Osteocyte (in vitro differentiated cells): Measurements from ENCODE around the gene RANBP1. TPM values are rescaled to one million over a fixed set of nuclear protein-coding genes. Genes with fewer than 3 reads are reported as not detected.
"Not testable (repeated sequence)": the region's sequence is repeated elsewhere in the genome, so short reads cannot be mapped to it uniquely, and the experiment has no call there.

Source experiments
- DNase-seq: peaks from one replicate; pipeline ENCODE4 v3.0.0; 2021; ENCODE audit warnings: mixed read lengths; ENCODE audit not compliant: unreplicated experiment; ENCODE audit errors: extremely low spot score
- H3K27ac Mint-ChIP-seq: one replicate; pipeline ENCODE4 v1.8.0; 2021; ENCODE audit warnings: mild to moderate bottlenecking, mixed read lengths; ENCODE audit not compliant: unreplicated experiment
- H3K27me3 Mint-ChIP-seq: one replicate; pipeline ENCODE4 v1.8.0; 2021; ENCODE audit warnings: mixed read lengths; ENCODE audit not compliant: unreplicated experiment
- H3K36me3 Mint-ChIP-seq: one replicate; pipeline ENCODE4 v1.8.0; 2021; ENCODE audit warnings: mixed read lengths; ENCODE audit not compliant: unreplicated experiment
- H3K4me1 Mint-ChIP-seq: one replicate; pipeline ENCODE4 v1.8.0; 2021; ENCODE audit warnings: mixed read lengths; ENCODE audit not compliant: unreplicated experiment
- H3K4me3 Mint-ChIP-seq: one replicate; pipeline ENCODE4 v1.8.0; 2021; ENCODE audit warnings: mild to moderate bottlenecking, moderate library complexity, mixed read lengths; ENCODE audit not compliant: unreplicated experiment
- H3K9me3 Mint-ChIP-seq: one replicate; pipeline ENCODE4 v1.8.0; 2021; ENCODE audit warnings: mixed read lengths; ENCODE audit not compliant: unreplicated experiment
- total RNA-seq: library from RNA; stranded (reverse); gene quantifications from 2 replicates; pipeline ENCODE4 v1.2.1, GENCODE V29; 2021
- TF ChIP-seq, protein P1 (sequence below): fragments of 200-600 bp; sonication (generic); IDR thresholded peaks from 2 replicates; pipeline ENCODE4 v1.5.0; 2021; ENCODE audit warnings: antibody characterized with exemption, mild to moderate bottlenecking, moderate library complexity

Gene RANBP1
- total RNA-seq, 1 donor from 2014 or later = 104 TPM

- no peaks in the 10 kb centered on the region for H3K9me3 Mint-ChIP-seq
- H3K27me3 Mint-ChIP-seq = no peaks in the 10 kb centered on the region
- no peak overlapping the region for H3K4me3 Mint-ChIP-seq
- H3K4me1 Mint-ChIP-seq = peaks cover 9% of the 10 kb centered on the region
- TF ChIP-seq, protein P1, sequence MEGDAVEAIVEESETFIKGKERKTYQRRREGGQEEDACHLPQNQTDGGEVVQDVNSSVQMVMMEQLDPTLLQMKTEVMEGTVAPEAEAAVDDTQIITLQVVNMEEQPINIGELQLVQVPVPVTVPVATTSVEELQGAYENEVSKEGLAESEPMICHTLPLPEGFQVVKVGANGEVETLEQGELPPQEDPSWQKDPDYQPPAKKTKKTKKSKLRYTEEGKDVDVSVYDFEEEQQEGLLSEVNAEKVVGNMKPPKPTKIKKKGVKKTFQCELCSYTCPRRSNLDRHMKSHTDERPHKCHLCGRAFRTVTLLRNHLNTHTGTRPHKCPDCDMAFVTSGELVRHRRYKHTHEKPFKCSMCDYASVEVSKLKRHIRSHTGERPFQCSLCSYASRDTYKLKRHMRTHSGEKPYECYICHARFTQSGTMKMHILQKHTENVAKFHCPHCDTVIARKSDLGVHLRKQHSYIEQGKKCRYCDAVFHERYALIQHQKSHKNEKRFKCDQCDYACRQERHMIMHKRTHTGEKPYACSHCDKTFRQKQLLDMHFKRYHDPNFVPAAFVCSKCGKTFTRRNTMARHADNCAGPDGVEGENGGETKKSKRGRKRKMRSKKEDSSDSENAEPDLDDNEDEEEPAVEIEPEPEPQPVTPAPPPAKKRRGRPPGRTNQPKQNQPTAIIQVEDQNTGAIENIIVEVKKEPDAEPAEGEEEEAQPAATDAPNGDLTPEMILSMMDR = no peak
- no peak overlapping the region for H3K27ac Mint-ChIP-seq
- DNase-seq = no peak
- H3K36me3 Mint-ChIP-seq = no peaks in the 10 kb centered on the region
These were observed 41.7 kb downstream of the RANBP1 start for GRCh38 chr22:20157430-20158183.

DNA sequence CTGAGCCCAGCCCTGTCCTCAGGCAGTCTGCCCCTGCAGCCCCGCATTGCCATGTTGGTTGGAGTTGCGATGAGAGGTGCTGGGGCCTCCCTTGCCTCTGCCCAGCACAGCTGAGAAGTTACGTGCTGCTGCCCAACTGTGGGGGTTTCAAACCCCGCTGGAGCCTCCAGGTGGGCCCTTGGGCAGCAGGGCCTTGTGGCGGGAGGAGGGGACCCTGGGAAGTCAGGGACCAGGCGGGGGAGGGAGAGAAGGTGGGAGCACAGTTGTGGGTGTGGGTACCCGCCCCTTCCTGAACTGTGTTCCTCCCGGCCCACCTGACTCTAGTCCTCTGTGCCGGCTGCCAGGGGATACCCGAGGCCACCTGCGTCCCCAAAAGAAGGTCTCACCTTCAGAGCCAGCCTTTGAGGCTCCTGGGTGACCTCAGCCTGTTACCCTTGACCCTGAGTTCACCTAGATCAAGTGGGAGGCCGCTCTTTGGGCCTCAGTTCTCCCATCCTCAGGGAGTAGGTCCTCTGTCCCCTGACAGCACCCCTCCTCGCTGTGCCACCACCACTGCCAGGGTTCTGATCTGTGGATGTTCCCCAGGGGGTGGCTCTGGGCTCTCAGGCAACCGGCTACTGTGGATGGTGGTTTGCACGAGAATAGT is 42.6 kb downstream of the RANBP1 start:
- H3K27ac Mint-ChIP-seq = no peak overlapping the region
- no peaks in the 10 kb centered on the region for H3K9me3 Mint-ChIP-seq
- H3K4me1 Mint-ChIP-seq = peaks cover 9% of the 10 kb centered on the region
- no peak for DNase-seq
- H3K27me3 Mint-ChIP-seq = no peaks in the 10 kb centered on the region
- no peaks in the 10 kb centered on the region for H3K36me3 Mint-ChIP-seq
- no peak overlapping the region for H3K4me3 Mint-ChIP-seq
- TF ChIP-seq, protein P1 = no peak

GRCh38 chr22:20159076-20159475 is 43.2 kb downstream of the RANBP1 start:
- H3K27ac Mint-ChIP-seq = no peak overlapping the region
- TF ChIP-seq, protein P1 = no peak
- no peak for DNase-seq
- no peaks in the 10 kb centered on the region for H3K36me3 Mint-ChIP-seq
- H3K9me3 Mint-ChIP-seq = no peaks in the 10 kb centered on the region
- no peaks in the 10 kb centered on the region for H3K27me3 Mint-ChIP-seq
- peaks cover 4% of the 10 kb centered on the region for H3K4me1 Mint-ChIP-seq
- H3K4me3 Mint-ChIP-seq = no peak overlapping the region

DNA sequence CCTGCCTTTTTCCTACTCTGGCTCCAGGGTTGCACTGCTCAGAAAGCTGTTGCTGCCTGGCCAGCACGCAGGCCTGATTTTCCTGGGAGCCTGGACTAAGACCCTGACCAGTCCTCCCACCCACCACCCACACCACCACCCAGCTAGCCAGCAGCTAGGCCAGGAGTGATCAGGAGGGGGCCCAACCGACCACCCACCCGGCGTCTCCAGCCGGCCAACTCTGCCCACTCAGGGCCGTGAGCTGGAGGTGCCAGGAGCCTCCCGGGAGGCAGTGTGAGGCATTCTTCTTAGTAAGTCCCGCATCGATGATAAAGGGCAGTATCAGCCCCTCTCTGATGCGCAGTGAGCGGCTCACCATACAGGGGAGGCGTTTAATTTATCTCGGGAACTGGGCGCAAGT is 43.6 kb downstream of the RANBP1 start:
- not testable (repeated sequence) for H3K9me3 Mint-ChIP-seq, H3K36me3 Mint-ChIP-seq, H3K4me1 Mint-ChIP-seq, H3K27me3 Mint-ChIP-seq, H3K4me3 Mint-ChIP-seq, DNase-seq, H3K27ac Mint-ChIP-seq

GRCh38 chr22:20160041-20160440 is 44.1 kb downstream of the RANBP1 start:
- H3K27ac Mint-ChIP-seq = no peak overlapping the region
- H3K27me3 Mint-ChIP-seq = no peaks in the 10 kb centered on the region
- TF ChIP-seq, protein P1 = no peak
- H3K36me3 Mint-ChIP-seq = no peaks in the 10 kb centered on the region
- H3K9me3 Mint-ChIP-seq = no peaks in the 10 kb centered on the region
- no peak overlapping the region for H3K4me3 Mint-ChIP-seq
- no peaks in the 10 kb centered on the region for H3K4me1 Mint-ChIP-seq
- no peak for DNase-seq
